ENCODE results near the gene ZDHHC11. TPM values are rescaled to one million over a fixed set of nuclear protein-coding genes. Genes with fewer than 3 reads are reported as not detected.
"Not testable (repeated sequence)": the region's sequence is repeated elsewhere in the genome, so short reads cannot be mapped to it uniquely, and the experiment has no call there.

ZDHHC11 gene
- total and polyA plus RNA-seq, 2 donors: 1.1 to 9.6 TPM

GRCh38 chr5:881551-881935 lies 30.8 kb upstream of the ZDHHC11 start:
- no peak overlapping the region for H3K4me3 ChIP-seq (ENCODE audit: low read length in 2 of 2)
- peaks cover 75 to 80% of the 10 kb centered on the region in 2 donors for H3K36me3 ChIP-seq (ENCODE audit: control insufficient read depth in 2 of 2, insufficient read depth in 2 of 2, low read length in 1 of 2)
- no peak for DNase-seq (ENCODE audit: low read depth in 6 of 9, low spot score in 9 of 9)
- peaks cover 0 to 5% of the 10 kb centered on the region in 2 donors for H3K4me1 ChIP-seq (ENCODE audit: control insufficient read depth in 2 of 2, insufficient read depth in 2 of 2, low read length in 2 of 2)
- no peak overlapping the region for H3K27ac ChIP-seq (ENCODE audit: low read depth in 1 of 2, low read length in 1 of 2)
- WGBS: 98% methylated on average over 12 of the region's 12 CpGs
- H3K9me3 ChIP-seq (ENCODE audit: control insufficient read depth in 2 of 2, insufficient read depth in 1 of 2, low read length in 1 of 2): peaks cover 0 to 10% of the 10 kb centered on the region in 2 donors
- no peaks in the 10 kb centered on the region for H3K27me3 ChIP-seq (ENCODE audit: control insufficient read depth in 2 of 2, insufficient read depth in 1 of 2, low read length in 1 of 2)

- H3K9me3 ChIP-seq (ENCODE audit: control insufficient read depth in 2 of 2, insufficient read depth in 1 of 2, low read length in 1 of 2): peaks cover 0 to 10% of the 10 kb centered on the region in 2 donors
- 97% methylated on average over 35 of the region's 35 CpGs for WGBS
- H3K27ac ChIP-seq (ENCODE audit: low read depth in 1 of 2, low read length in 1 of 2): no peak overlapping the region
- peaks cover 0 to under 1% of the 10 kb centered on the region in 2 donors for H3K4me1 ChIP-seq (ENCODE audit: control insufficient read depth in 2 of 2, insufficient read depth in 2 of 2, low read length in 2 of 2)
- no peaks in the 10 kb centered on the region for H3K27me3 ChIP-seq (ENCODE audit: control insufficient read depth in 2 of 2, insufficient read depth in 1 of 2, low read length in 1 of 2)
- no peak for DNase-seq (ENCODE audit: low read depth in 6 of 9, low spot score in 9 of 9)
- peaks cover 75 to 80% of the 10 kb centered on the region in 2 donors for H3K36me3 ChIP-seq (ENCODE audit: control insufficient read depth in 2 of 2, insufficient read depth in 2 of 2, low read length in 1 of 2)
- H3K4me3 ChIP-seq (ENCODE audit: low read length in 2 of 2): no peak overlapping the region
Measured at GRCh38 chr5:880816-881550, 30.2 kb upstream of the ZDHHC11 start.

GRCh38 chr5:878677-879076 lies 27.9 kb upstream of the ZDHHC11 start:
- H3K4me1 ChIP-seq (ENCODE audit: control insufficient read depth in 2 of 2, insufficient read depth in 2 of 2, low read length in 2 of 2): not testable (repeated sequence)
- no CpG with 5 or more reads among the region's 8 CpGs for WGBS
- H3K9me3 ChIP-seq (ENCODE audit: control insufficient read depth in 2 of 2, insufficient read depth in 1 of 2, low read length in 1 of 2): peaks cover 0 to 10% of the 10 kb centered on the region in 2 donors

GRCh38 chr5:878125-878524 lies 27.3 kb upstream of the ZDHHC11 start:
- H3K4me3 ChIP-seq (ENCODE audit: low read length in 2 of 2): no peak overlapping the region
- no peaks in the 10 kb centered on the region for H3K4me1 ChIP-seq (ENCODE audit: control insufficient read depth in 2 of 2, insufficient read depth in 2 of 2, low read length in 2 of 2)
- DNase-seq (ENCODE audit: low read depth in 6 of 9, low spot score in 9 of 9): no peak
- peaks cover 71 to 77% of the 10 kb centered on the region in 2 donors for H3K36me3 ChIP-seq (ENCODE audit: control insufficient read depth in 2 of 2, insufficient read depth in 2 of 2, low read length in 1 of 2)
- peaks cover 0 to 10% of the 10 kb centered on the region in 2 donors for H3K9me3 ChIP-seq (ENCODE audit: control insufficient read depth in 2 of 2, insufficient read depth in 1 of 2, low read length in 1 of 2)
- WGBS: 98% methylated on average over 15 of the region's 15 CpGs
- H3K27ac ChIP-seq (ENCODE audit: low read depth in 1 of 2, low read length in 1 of 2): no peak overlapping the region
- no peaks in the 10 kb centered on the region for H3K27me3 ChIP-seq (ENCODE audit: control insufficient read depth in 2 of 2, insufficient read depth in 1 of 2, low read length in 1 of 2)

More at GRCh38 chr5:878677-879076, 27.9 kb upstream of the ZDHHC11 start:
- not testable (repeated sequence) for DNase-seq (ENCODE audit: low read depth in 6 of 9, low spot score in 9 of 9); H3K27ac ChIP-seq (ENCODE audit: low read depth in 1 of 2, low read length in 1 of 2); H3K4me3 ChIP-seq (ENCODE audit: low read length in 2 of 2); H3K27me3 ChIP-seq (ENCODE audit: control insufficient read depth in 2 of 2, insufficient read depth in 1 of 2, low read length in 1 of 2)
- H3K36me3 ChIP-seq (ENCODE audit: control insufficient read depth in 2 of 2, insufficient read depth in 2 of 2, low read length in 1 of 2): peaks cover 71 to 77% of the 10 kb centered on the region in 2 donors

- DNase-seq (ENCODE audit: low read depth in 6 of 9, low spot score in 9 of 9): no peak
- H3K27ac ChIP-seq (ENCODE audit: low read depth in 1 of 2, low read length in 1 of 2): no peak overlapping the region
- no peaks in the 10 kb centered on the region for H3K4me1 ChIP-seq (ENCODE audit: control insufficient read depth in 2 of 2, insufficient read depth in 2 of 2, low read length in 2 of 2)
- no peaks in the 10 kb centered on the region for H3K9me3 ChIP-seq (ENCODE audit: control insufficient read depth in 2 of 2, insufficient read depth in 1 of 2, low read length in 1 of 2)
- H3K36me3 ChIP-seq (ENCODE audit: control insufficient read depth in 2 of 2, insufficient read depth in 2 of 2, low read length in 1 of 2): peaks cover 71 to 75% of the 10 kb centered on the region in 2 donors
- 98% methylated on average over 28 of the region's 28 CpGs for WGBS
- no peak overlapping the region for H3K4me3 ChIP-seq (ENCODE audit: low read length in 2 of 2)
- H3K27me3 ChIP-seq (ENCODE audit: control insufficient read depth in 2 of 2, insufficient read depth in 1 of 2, low read length in 1 of 2): no peaks in the 10 kb centered on the region
Measured at GRCh38 chr5:876398-877365, 25.9 kb upstream of the ZDHHC11 start.

- no peak for DNase-seq (ENCODE audit: low read depth in 6 of 9, low spot score in 9 of 9)
- Histone ChIP-seq H3K4me3 (ENCODE audit: low read length in 2 of 2) (no peak overlapping the region), H3K9me3 (ENCODE audit: control insufficient read depth in 2 of 2, insufficient read depth in 1 of 2, low read length in 1 of 2) (no peaks in the 10 kb centered on the region), H3K27me3 (ENCODE audit: control insufficient read depth in 2 of 2, insufficient read depth in 1 of 2, low read length in 1 of 2) (no peaks in the 10 kb centered on the region), H3K27ac (ENCODE audit: low read depth in 1 of 2, low read length in 1 of 2) (no peak overlapping the region), H3K4me1 (ENCODE audit: control insufficient read depth in 2 of 2, insufficient read depth in 2 of 2, low read length in 2 of 2) (no peaks in the 10 kb centered on the region), H3K36me3 (ENCODE audit: control insufficient read depth in 2 of 2, insufficient read depth in 2 of 2, low read length in 1 of 2) (peaks cover 71 to 75% of the 10 kb centered on the region in 2 donors)
- WGBS: 98% methylated on average over 24 of the region's 24 CpGs
Measured at GRCh38 chr5:875931-876330, 25.1 kb upstream of the ZDHHC11 start.

GRCh38 chr5:873328-873727 lies 22.5 kb upstream of the ZDHHC11 start:
- WGBS: 89% methylated on average over 8 of the region's 8 CpGs
- no peak overlapping the region for H3K4me3 ChIP-seq (ENCODE audit: low read length in 2 of 2)
- DNase-seq (ENCODE audit: low read depth in 6 of 9, low spot score in 9 of 9): no peak
- H3K27me3 ChIP-seq (ENCODE audit: control insufficient read depth in 2 of 2, insufficient read depth in 1 of 2, low read length in 1 of 2): no peaks in the 10 kb centered on the region
- H3K27ac ChIP-seq (ENCODE audit: low read depth in 1 of 2, low read length in 1 of 2): no peak overlapping the region
- H3K36me3 ChIP-seq (ENCODE audit: control insufficient read depth in 2 of 2, insufficient read depth in 2 of 2, low read length in 1 of 2): peaks cover 93 to 95% of the 10 kb centered on the region in 2 donors
- no peaks in the 10 kb centered on the region for H3K4me1 ChIP-seq (ENCODE audit: control insufficient read depth in 2 of 2, insufficient read depth in 2 of 2, low read length in 2 of 2)
- H3K9me3 ChIP-seq (ENCODE audit: control insufficient read depth in 2 of 2, insufficient read depth in 1 of 2, low read length in 1 of 2): no peaks in the 10 kb centered on the region

GRCh38 chr5:872301-872700 lies 21.5 kb upstream of the ZDHHC11 start:
- H3K27ac ChIP-seq (ENCODE audit: low read depth in 1 of 2, low read length in 1 of 2): no peak overlapping the region

More at GRCh38 chr5:872301-872700, 21.5 kb upstream of the ZDHHC11 start:
- Histone ChIP-seq H3K9me3 (ENCODE audit: control insufficient read depth in 2 of 2, insufficient read depth in 1 of 2, low read length in 1 of 2) (no peaks in the 10 kb centered on the region), H3K27me3 (ENCODE audit: control insufficient read depth in 2 of 2, insufficient read depth in 1 of 2, low read length in 1 of 2) (no peaks in the 10 kb centered on the region), H3K36me3 (ENCODE audit: control insufficient read depth in 2 of 2, insufficient read depth in 2 of 2, low read length in 1 of 2) (peaks cover 92 to 95% of the 10 kb centered on the region in 2 donors), H3K4me3 (ENCODE audit: low read length in 2 of 2) (no peak overlapping the region), H3K4me1 (ENCODE audit: control insufficient read depth in 2 of 2, insufficient read depth in 2 of 2, low read length in 2 of 2) (no peaks in the 10 kb centered on the region)
- DNase-seq (ENCODE audit: low read depth in 6 of 9, low spot score in 9 of 9): no peak
- 94% methylated on average over 10 of the region's 10 CpGs for WGBS
